ENCODE results near the gene CAMK2D.

Gene CAMK2D

DNA sequence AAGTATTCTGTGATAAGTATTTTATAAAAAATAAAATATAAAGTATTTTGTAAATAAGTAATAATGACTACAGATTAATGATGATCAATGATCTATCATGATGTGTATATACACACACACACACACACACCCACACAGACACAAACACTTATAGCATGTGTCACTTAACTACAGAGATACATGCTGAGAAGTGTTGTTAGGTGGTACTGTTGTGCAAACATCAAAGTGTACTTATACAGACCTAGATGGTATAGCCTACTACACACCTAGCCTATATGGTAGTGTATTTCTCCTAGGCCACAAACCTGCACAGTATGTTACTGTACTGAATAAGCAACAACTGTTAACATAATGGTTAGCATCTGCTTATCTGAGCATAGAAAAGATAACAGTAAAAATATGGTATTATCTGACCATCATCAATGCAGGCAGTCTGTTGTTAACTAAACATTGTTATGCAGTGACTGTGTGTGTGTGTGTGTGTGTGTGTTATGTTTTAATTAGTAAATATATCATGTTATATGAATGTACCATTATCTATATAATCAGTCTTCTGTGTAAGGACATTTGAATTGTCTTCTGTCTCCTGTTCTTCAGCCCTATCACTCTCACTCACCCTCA, 138.2 kb downstream of the CAMK2D start:
- peak; percentile 73; the same call in 1 of the 2 replicates for TF ChIP-seq TCF4 (CRISPR knock-in tag; IDR thresholded peaks at IDR 0.05; ENCODE audit: borderline replicate concordance)
- TF ChIP-seq POU6F1 (CRISPR knock-in tag; IDR thresholded peaks at IDR 0.05; ENCODE audit: borderline replicate concordance, low read depth) = no peak
- no peak for ATAC-seq

DNA sequence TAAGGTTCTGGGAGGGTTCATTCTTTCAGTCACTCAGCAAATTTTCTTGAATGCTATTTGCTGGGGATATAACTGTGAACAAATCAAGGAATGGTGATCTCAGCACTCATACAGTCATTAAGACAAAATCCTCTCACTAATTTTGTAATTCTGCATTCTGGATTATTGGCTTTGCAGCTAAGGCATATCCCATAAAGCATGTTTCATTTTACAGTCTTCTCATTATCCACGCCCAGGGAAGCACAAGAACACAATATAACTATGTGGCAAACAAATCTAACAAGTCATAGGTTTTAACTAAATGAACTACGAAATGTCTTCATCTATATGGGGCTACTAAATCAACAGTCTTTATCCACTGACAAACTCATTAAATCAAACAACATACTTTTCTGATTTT, 139.9 kb downstream of the CAMK2D start:
- ATAC-seq = no peak
- no peak for TF ChIP-seq GLIS3 (CRISPR knock-in tag; IDR thresholded peaks at IDR 0.05)
- TF ChIP-seq ZFP30 (CRISPR knock-in tag; IDR thresholded peaks at IDR 0.05) = no peak
- TF ChIP-seq PPARA (CRISPR knock-in tag; IDR thresholded peaks at IDR 0.05; ENCODE audit: borderline replicate concordance) = no peak
- TF ChIP-seq, protein P1, sequence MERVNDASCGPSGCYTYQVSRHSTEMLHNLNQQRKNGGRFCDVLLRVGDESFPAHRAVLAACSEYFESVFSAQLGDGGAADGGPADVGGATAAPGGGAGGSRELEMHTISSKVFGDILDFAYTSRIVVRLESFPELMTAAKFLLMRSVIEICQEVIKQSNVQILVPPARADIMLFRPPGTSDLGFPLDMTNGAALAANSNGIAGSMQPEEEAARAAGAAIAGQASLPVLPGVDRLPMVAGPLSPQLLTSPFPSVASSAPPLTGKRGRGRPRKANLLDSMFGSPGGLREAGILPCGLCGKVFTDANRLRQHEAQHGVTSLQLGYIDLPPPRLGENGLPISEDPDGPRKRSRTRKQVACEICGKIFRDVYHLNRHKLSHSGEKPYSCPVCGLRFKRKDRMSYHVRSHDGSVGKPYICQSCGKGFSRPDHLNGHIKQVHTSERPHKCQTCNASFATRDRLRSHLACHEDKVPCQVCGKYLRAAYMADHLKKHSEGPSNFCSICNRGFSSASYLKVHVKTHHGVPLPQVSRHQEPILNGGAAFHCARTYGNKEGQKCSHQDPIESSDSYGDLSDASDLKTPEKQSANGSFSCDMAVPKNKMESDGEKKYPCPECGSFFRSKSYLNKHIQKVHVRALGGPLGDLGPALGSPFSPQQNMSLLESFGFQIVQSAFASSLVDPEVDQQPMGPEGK (CRISPR knock-in tag; IDR thresholded peaks at IDR 0.05; ENCODE audit: borderline replicate concordance) = no peak
- TF ChIP-seq ZNF565 (CRISPR knock-in tag; conservative IDR thresholded peaks at IDR 0.05; ENCODE audit: low read depth) = no peak
- TF ChIP-seq CSDC2 (CRISPR knock-in tag; IDR thresholded peaks at IDR 0.05) = no peak
- no peak for TF ChIP-seq ARNTL (CRISPR knock-in tag; IDR thresholded peaks at IDR 0.05; ENCODE audit: borderline replicate concordance, low read depth)
- TF ChIP-seq BACH2 (CRISPR knock-in tag; IDR thresholded peaks at IDR 0.05; ENCODE audit: borderline replicate concordance) = no peak
- no peak for TF ChIP-seq POU6F1 (CRISPR knock-in tag; IDR thresholded peaks at IDR 0.05; ENCODE audit: borderline replicate concordance, low read depth)
- TF ChIP-seq, protein P2, sequence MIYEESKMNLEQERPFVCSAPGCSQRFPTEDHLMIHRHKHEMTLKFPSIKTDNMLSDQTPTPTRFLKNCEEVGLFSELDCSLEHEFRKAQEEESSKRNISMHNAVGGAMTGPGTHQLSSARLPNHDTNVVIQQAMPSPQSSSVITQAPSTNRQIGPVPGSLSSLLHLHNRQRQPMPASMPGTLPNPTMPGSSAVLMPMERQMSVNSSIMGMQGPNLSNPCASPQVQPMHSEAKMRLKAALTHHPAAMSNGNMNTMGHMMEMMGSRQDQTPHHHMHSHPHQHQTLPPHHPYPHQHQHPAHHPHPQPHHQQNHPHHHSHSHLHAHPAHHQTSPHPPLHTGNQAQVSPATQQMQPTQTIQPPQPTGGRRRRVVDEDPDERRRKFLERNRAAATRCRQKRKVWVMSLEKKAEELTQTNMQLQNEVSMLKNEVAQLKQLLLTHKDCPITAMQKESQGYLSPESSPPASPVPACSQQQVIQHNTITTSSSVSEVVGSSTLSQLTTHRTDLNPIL (CRISPR knock-in tag; IDR thresholded peaks at IDR 0.05; ENCODE audit: low read depth) = no peak
- TF ChIP-seq ISL1 (CRISPR knock-in tag; IDR thresholded peaks at IDR 0.05) = no peak
- TF ChIP-seq ZFP3 (CRISPR knock-in tag; IDR thresholded peaks at IDR 0.05) = no peak
- TF ChIP-seq RARB (CRISPR knock-in tag; IDR thresholded peaks at IDR 0.05) = no peak
- TF ChIP-seq SNAI2 (CRISPR knock-in tag; IDR thresholded peaks at IDR 0.05) = no peak
- no peak for TF ChIP-seq ESRRG (CRISPR knock-in tag; IDR thresholded peaks at IDR 0.05)
- TF ChIP-seq OSR1 (CRISPR knock-in tag; IDR thresholded peaks at IDR 0.05) = no peak

- ATAC-seq = no peak
- no peak for TF ChIP-seq PPARA (CRISPR knock-in tag; IDR thresholded peaks at IDR 0.05; ENCODE audit: borderline replicate concordance)
- no peak for TF ChIP-seq ZFP30 (CRISPR knock-in tag; IDR thresholded peaks at IDR 0.05)
- TF ChIP-seq OSR1 (CRISPR knock-in tag; IDR thresholded peaks at IDR 0.05) = no peak
- TF ChIP-seq ARNTL (CRISPR knock-in tag; IDR thresholded peaks at IDR 0.05; ENCODE audit: borderline replicate concordance, low read depth) = no peak
- TF ChIP-seq RARB (CRISPR knock-in tag; IDR thresholded peaks at IDR 0.05) = no peak
- TF ChIP-seq, protein P2 (CRISPR knock-in tag; IDR thresholded peaks at IDR 0.05; ENCODE audit: low read depth) = no peak
- TF ChIP-seq TCF4 (CRISPR knock-in tag; IDR thresholded peaks at IDR 0.05; ENCODE audit: borderline replicate concordance) = no peak
- no peak for TF ChIP-seq BACH2 (CRISPR knock-in tag; IDR thresholded peaks at IDR 0.05; ENCODE audit: borderline replicate concordance)
- TF ChIP-seq CSDC2 (CRISPR knock-in tag; IDR thresholded peaks at IDR 0.05) = no peak
- no peak for TF ChIP-seq GLIS3 (CRISPR knock-in tag; IDR thresholded peaks at IDR 0.05)
- TF ChIP-seq ISL1 (CRISPR knock-in tag; IDR thresholded peaks at IDR 0.05) = no peak
- no peak for TF ChIP-seq CSRNP3 (CRISPR knock-in tag; IDR thresholded peaks at IDR 0.05)
- no peak for TF ChIP-seq ZC3H10 (CRISPR knock-in tag; IDR thresholded peaks at IDR 0.05)
- TF ChIP-seq, protein P1 (CRISPR knock-in tag; IDR thresholded peaks at IDR 0.05; ENCODE audit: borderline replicate concordance) = no peak
- no peak for TF ChIP-seq ZNF565 (CRISPR knock-in tag; conservative IDR thresholded peaks at IDR 0.05; ENCODE audit: low read depth)
- no peak for TF ChIP-seq ZFP3 (CRISPR knock-in tag; IDR thresholded peaks at IDR 0.05)
- no peak for TF ChIP-seq TSHZ2 (CRISPR knock-in tag; IDR thresholded peaks at IDR 0.05)
- TF ChIP-seq TOX (CRISPR knock-in tag; IDR thresholded peaks at IDR 0.05; ENCODE audit: borderline replicate concordance) = no peak
- no peak for TF ChIP-seq ZNF70 (CRISPR knock-in tag; IDR thresholded peaks at IDR 0.05)
These were observed 141.5 kb downstream of the CAMK2D start for GRCh38 chr4:113620032-113620431.
